ENCODE results near the gene CAT.

The CAT gene

DNA sequence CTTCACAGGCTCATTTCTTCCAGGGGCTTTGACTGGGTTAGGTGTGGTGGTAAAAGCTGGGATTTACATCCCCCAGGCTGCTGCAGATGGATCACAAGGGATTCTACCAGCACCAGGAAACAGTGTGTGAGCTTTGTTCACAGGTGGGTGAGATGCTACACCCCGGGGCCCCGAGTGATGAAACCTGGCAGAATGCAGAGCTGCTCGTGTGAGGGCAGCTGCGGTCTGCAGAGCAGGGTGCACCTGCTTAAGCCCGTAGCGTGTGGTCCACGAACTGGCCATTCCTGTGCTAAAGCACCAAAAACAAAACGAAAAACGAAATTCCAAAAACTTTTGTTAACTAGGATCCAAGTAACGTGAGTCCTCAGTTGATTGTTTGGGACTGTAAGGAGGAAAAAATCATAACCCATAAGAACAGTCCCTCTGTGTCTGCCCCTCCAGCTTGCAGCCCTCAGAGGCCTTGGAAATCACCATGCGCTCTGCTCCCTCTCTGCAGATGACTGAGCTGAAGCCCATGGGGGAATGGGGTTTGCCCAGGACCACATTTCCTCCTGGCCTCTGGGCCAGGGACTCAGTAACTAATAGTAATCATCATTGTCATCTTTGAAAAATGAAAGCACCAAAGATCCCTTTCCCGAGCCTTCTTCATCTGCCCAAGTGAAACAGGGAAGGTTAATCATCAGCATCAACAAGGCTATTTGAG lies 50.3 kb downstream of the CAT start:
- intact Hi-C loops (cut with DNase I) = no loop called here

DNA sequence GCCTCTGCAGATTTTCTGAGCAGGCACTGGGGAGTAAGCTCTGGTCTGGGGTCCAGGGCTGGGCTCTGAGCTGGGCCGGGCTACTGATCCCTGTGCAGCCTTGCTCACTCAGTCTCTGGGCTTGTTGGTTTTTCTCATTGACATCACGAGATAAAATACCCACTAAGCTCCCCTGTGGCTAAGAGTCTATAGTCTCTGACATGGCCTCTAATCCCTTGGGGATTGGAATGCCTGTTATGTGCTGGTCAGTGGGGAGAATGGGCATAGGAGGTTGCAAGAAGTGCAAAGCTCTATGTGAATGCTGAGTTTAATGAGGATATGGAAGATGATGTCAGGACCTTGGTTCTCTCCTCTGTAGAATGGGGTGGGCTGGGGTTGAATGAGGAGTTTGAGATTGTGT lies 51.6 kb downstream of the CAT start:
- intact Hi-C loops (cut with DNase I) = loop anchor here (5.0 kb wide), 1 partner anchor 318 kb away; no protein-coding TSS in a partner anchor
- DNase-seq = no peak

More for the DNA sequence above, 50.3 kb downstream of the CAT start:
- DNase-seq = no peak

DNA sequence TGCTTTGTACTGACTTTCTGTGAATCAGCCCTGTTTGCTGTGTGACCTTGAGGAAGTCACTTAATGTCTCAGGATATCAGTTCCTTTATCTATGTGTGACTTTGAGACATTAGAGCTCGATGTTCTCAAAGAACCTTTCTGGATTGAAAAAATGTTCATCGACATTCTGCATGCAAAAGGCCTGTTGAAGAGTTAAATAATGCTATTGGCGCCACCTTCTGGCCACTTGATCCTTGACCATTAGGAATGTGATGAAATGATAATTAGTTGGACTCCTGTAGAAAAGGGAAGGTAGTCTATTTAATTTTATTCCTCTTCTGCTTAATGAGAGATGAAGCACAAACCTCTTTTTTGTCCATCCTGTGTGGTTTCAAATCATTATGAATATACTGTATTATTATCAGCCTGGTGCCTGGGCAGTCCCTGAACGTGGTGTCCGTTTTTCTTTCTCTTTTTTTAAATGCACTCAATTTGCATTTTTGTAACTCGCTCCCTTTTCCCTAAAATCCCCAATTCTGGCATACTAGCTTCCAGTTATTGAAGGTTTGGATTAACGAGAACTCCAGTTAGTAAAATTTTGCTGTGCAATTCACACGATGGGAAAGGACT lies 54.2 kb downstream of the CAT start:
- peak in 37 of 42 donors; percentile 17 to 88 (median 61) for DNase-seq
- intact Hi-C loops (cut with DNase I) = loop anchor here (5.0 kb wide), 1 partner anchor 321 kb away; no protein-coding TSS in a partner anchor

DNA sequence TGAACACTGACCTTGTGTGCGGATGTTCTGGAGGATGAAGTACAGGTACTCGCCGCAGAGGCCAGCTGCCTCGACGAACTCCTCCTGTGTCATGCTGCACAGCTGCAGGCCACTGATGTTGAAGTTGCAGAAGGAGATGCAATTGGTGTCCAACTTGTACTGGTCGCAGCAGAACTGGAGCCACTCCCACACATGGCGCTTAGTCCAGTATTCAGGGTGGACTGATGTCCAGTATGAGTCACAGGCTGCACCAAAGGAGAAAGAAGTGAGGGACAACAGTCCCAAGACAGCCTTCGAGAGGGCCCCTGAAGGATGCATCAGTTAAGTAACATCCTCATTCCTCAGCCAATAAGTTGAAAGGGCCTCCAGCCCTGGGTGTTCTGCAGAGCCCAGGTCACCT lies 54.7 kb downstream of the CAT start:
- no peak for DNase-seq
- intact Hi-C loops (cut with DNase I) = loop anchor here (5.0 kb wide), 1 partner anchor 321 kb away; no protein-coding TSS in a partner anchor

DNA sequence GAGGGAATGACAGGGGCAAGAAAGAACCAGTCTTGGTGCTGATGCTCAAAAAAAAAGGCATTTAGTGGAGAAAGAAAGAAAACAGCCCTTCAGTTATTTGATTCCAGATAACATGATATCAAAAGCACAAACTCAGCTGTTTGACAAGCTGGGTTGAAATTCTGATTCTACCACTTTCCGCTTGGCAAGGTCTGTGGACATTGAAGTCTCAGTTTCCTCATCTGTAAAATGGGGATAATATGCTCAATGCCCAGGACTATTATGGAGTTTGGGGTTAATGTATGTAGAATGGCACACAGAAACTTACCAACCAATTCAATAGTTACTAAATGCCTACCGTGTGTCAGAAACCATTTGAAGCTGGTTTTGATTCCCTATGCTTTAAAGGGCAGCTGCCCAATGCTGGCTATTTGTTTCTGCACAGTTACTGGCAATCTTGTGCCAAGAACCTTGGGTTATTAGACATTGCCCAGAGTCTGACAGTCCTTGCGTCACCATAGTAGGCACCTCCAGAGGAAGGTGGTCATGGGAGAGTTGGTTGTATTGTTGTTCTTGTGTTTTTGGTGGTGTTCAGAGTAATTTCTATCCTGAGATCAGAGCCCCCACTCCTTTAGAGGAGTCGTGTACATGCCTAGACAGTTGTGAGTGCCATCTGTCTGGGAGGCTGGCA lies 55.3 kb downstream of the CAT start:
- intact Hi-C loops (cut with DNase I) = loop anchor here (5.0 kb wide), 1 partner anchor 322 kb away; no protein-coding TSS in a partner anchor
- DNase-seq = no peak

DNA sequence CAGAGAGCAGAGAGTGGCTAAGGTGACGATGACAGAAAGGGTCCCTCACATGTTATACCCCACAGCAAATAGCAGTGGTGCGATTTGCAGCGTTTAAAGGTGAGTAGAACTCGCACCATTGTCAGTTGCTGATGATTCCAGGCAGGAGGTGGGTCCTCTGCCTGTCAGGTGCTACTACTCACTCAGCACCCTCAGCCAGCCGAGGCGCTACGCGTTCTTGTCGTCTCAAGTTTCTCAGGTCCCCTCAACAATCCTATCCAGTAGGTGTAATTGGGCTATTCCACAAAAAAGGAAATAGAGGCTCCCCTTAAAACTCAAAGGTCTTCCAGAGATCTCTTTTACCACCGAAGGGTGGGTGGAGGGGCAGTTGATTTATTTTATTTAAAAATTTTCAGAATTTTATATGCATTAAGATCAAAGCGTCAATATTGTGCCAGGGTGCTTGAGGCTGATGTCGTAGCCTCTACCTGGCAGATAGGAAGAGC lies 56.5 kb downstream of the CAT start:
- intact Hi-C loops (cut with DNase I) = no loop called here
- DNase-seq = no peak

DNA sequence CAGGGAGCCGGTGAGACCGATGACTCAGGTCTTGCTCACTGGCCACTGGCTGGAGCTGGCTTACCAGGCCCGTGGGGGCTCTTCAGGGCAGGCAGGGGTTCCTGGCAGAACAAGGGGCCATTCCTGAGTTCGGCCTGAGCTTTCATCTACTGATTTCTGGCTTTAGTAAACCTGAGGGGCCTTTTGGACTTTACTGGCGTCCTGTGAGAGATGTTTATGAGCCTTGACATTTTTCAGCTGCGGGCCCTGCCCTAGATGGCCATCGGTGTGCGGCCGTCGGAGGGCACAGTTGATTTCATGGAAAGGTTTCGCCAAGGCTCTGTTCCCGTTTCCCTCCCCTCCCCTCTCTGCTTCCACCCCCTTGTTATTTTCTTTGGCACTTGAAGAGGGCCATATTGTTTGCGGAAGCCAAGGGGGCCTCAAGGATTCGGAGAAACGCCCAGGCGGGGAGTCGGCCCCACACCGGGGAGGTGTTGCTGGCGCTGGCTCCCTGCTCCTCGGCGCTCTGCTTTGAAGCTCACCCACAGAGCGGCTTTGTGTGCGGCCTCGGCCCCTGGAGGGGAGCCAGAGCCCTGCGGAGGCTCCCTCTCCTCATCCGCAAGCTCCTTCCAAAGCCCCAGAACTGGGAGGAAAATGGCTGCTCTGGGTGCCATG lies 57.1 kb downstream of the CAT start:
- DNase-seq = no peak
- intact Hi-C loops (cut with DNase I) = no loop called here

DNA sequence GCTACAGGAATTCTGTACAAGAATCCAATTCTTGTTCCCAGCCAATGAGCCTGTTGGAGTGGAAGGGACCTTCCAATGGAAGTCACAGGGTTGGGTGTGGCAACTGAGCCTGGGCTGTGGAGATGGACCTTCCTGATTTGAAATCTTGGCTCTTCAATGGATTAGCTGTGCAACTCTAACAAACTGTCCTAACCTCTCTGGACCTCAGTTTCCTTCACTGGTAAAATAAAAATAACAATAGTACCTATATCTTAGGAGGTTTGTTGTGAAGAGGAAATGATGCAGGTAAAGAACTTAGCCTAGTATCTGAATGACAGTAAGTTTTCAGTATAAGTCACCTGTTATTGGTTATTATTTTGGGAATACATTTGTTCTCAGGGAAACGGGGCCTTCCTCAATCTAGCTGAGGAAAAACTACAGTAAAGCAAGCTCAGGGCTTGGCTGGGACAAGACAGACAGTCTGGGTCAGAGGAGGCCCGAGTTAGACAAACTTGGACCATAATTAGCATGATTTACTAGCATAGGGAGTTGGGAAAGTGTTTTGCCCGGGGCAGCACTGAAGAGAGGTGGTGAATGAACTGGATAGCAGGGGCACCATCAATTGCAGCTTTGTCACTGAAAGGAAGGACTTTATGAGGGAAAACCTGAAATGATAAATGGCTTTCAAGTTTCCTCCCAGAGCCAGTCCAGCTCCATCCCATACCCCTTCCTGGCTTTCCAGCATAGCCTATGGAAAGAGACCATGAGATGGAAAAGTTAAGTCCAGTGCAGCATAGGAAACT lies 61.2 kb downstream of the CAT start:
- intact Hi-C loops (cut with DNase I) = no loop called here
- no peak for DNase-seq

DNA sequence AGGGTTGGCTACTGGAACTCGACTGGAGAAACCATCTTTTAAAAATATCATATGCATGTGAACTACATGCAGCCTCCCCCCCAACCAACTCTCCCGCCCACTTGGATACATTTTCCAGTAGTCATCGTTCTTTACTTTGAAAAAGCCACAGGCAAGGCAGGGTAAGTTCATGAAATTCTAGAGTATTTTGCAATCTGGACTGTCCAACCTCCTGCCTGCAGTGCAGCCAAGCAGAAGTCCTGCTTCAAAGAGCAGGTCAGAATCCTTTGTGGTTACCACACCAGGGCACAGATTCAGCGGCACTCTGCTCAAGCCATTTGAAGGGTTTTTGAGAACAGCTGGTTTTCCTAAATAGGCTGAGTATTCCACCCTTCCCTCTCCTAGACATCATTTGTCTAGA lies 62.8 kb downstream of the CAT start:
- peak in 3 of 42 donors; percentile 12 to 50 (median 25) for DNase-seq
- intact Hi-C loops (cut with DNase I) = no loop called here

DNA sequence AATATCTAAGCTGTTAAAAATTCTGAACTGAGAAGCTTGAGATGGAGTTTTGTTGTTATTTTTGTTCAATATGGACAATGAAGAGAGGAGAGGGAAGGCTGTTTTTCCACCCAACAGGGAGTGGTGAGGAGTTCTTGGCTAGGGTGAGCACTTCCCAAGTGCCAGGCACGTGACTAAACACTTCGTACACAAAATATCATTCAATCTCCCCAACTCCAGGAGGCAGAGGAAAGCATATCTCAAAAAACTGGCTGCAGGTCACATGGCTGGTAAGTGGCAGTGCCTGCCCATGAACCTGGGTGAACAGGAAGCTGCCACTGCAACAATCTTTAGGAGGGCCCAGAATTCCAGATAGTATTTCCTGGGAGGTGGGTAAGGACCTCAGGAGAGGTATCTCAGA lies 63.2 kb downstream of the CAT start:
- intact Hi-C loops (cut with DNase I) = no loop called here
- no peak for DNase-seq

DNA sequence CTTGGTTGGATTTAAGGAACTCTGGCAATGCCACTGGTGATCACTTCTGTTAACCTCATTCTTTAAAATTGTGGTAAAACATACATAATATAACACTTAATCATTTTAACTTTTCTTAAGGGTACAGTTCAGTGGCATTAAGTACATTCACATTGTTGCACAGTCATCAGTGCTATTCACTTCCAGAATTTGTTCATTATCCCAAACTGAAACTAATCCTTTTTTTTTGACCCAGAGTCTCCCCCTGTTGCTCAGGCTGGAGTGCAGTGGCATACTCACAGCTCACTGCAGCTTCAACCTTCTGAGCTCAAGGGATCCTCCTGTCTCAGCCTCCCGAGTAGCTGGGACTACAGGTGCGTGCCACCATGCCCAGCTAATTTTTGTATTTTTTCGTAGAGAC lies 64.2 kb downstream of the CAT start:
- intact Hi-C loops (cut with DNase I) = no loop called here

DNA sequence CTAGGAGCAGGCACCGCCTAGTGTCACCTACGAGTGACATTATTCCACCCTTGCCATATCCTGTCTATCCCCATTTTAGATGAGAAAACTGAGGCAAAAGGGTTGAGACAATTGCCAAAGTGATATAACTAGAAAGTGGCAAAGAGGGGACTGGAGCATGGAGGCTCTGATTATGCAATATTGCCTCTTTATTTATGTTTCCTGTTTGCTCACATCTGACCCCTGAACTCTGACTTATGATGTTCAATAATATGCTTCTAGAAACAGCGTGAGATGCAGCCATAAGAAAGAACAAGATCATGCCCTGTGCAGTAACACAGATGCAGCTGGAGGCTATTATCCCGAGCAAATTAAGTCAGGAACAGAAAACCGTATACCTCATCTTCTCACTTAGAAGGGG lies 67.1 kb downstream of the CAT start:
- DNase-seq = no peak

More for the DNA sequence above, 64.2 kb downstream of the CAT start:
- DNase-seq = no peak

DNA sequence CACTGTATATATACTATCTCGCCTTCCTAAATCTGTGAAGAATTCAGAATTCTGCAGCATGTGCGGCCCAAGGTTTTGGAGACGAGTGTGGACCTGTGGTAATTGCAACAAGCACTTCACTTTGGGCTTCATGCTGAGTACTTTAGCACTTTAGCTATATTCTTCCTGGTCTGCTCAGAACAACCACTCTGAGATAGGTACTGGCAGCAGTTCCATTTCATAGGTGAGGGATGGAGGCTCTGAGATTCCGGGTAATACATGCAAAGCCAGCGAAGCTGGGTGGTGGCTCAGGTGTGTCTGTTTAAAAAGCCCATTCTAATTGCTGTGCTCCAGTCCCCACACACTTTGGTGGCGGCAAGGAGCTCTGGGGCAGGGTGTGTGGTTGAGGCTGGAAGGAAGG lies 68.4 kb downstream of the CAT start:
- DNase-seq = no peak
- intact Hi-C loops (cut with DNase I) = no loop called here

More for the DNA sequence above, 67.1 kb downstream of the CAT start:
- intact Hi-C loops (cut with DNase I) = no loop called here

DNA sequence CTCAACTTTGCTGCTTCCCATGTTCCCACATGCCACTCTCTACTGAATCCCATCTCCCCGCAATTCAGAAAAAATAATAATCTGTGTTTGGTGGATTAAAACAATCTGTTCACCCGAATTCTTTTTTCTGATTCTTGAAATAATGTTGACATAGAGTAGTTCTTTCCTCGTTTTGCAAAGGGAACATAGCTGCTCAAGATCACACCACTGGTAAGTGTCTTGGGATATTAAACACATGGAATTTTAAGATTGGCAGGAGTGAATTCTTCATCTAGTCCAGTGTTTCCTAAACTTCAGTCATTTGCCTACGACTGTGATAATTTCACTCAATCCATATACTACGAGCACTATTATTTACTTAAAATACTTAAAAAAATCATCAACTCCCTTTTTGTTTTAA lies 68.9 kb downstream of the CAT start:
- intact Hi-C loops (cut with DNase I) = no loop called here

DNA sequence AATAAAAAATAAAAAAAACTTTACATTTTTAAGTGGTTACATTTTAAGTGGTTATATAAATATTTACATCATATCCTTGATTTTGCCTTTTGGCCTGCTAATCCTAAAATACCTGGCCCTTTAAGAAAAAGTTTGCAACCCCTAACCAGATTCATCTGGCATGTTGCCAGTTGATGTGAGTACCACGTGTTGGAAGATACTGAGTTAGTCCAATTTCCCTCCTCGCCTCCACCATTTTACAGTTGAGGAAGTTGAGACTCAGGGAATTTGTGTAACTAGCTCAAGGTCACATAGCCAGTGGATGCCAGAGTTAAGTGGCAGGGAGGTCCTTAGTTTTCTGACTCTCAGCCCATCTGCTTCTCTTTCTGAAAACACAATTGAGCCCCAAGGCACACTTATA lies 69.8 kb downstream of the CAT start:
- intact Hi-C loops (cut with DNase I) = no loop called here
- DNase-seq = no peak

More for the DNA sequence above, 68.9 kb downstream of the CAT start:
- DNase-seq = no peak

DNA sequence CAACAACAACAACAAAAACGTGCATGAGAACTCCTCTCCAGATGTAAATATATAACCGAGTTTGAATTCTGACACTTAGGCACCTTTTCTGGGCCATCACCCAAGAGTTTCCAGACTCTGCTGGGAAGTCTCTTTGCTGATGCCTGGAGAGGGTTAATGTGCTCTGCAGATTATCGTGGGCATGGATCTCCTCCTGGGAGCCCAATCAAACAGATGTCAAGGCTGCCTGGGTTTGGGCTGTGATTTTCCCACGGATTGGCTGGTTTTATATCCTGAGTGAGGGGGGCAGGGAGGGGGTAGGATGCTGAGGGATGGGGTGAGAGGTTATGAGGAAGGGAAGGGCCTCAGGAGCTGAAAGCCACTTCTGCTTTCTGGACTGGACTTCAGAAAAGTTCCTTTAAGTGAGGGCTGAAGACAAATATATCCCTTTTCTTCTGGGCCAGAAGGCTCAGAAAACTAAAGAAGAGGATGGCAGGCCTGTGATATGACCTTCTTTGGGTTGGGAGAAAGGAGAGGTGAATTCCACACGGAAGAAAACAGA lies 70.7 kb downstream of the CAT start:
- DNase-seq = no peak
- intact Hi-C loops (cut with DNase I) = no loop called here

DNA sequence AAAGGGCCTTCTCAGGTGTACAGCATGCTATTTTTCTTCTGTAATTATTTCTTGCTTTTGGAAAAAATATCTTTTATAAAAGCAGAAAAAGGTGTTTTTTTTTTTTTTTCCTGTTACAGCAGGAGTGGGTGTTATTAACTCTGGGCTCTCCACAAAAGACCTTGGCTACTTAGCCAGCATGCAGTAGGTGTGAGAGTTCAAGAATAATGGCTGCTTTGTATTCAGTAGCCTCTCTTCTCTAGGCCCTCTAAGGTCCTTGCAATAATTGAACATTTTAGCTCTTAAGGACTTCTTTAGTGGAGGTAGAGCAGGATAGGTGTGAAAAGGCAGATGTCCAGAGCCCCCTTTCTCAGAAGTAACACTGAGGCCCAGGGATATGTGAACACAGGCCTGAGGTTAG lies 71.5 kb downstream of the CAT start:
- no peak for DNase-seq
- intact Hi-C loops (cut with DNase I) = loop anchor here (5.0 kb wide), 1 partner anchor 37 kb away; no protein-coding TSS in a partner anchor

DNA sequence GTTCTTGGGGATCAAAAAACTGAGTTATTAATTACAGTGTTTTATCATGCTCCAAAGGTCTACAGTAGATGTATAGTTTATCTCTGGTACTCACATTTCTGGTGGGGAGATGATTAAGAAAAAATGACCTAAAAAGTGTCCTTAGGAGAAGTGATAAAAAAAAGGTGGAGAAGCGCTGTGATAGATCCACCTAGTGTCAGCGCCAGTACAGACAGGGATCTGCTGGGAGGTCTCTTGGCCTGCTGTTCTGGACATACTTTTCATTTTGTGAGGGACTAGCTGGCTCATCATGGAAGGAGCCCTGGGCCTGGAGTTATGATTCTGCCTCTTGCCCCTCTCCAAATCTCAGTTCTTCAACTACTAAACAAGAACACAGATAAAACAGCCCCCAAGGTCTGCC lies 71.9 kb downstream of the CAT start:
- DNase-seq = no peak
- intact Hi-C loops (cut with DNase I) = loop anchor here (5.0 kb wide), 1 partner anchor 37 kb away; no protein-coding TSS in a partner anchor

Measured in head of caudate nucleus (tissue), 42 donors.